Natural killer cell (primary cell): Measurements from ENCODE around the gene MYO9A. TPM values are rescaled to one million over a fixed set of nuclear protein-coding genes. Genes with fewer than 3 reads are reported as not detected.

ENCODE experiments used
- ATAC-seq, 3 donors: fragments of 150-1000 bp in 2 of 3; fragments of 200-7000 bp in 1 of 3; cut with Tn5 transposase; 1 replicate in 1 of 3; 2 replicates in 2 of 3; pipeline ENCODE4 v1.10.0; 2021; ENCODE audit warnings: mild to moderate bottlenecking in 2 of 3, moderate library complexity in 2 of 3
- DNase-seq, 2 donors: peaks; one replicate each; pipeline versions ENCODE4 v3.0.0 to v3.0.0-alpha.2; 2013 to 2021; ENCODE audit warnings: mixed read lengths in 1 of 2
- H3K27ac ChIP-seq: one replicate; pipeline ENCODE4 v1.5.1; 2013; ENCODE audit warnings: mild to moderate bottlenecking, low read length
- H3K27me3 ChIP-seq: one replicate; pipeline ENCODE4 v1.6.1; 2013; ENCODE audit warnings: low read length; ENCODE audit not compliant: control insufficient read depth, insufficient read depth
- H3K36me3 ChIP-seq: one replicate; pipeline ENCODE4 v1.6.1; 2013; ENCODE audit warnings: low read length; ENCODE audit not compliant: control insufficient read depth, insufficient read depth
- H3K4me1 ChIP-seq: one replicate; pipeline ENCODE4 v1.6.1; 2013; ENCODE audit warnings: low read length; ENCODE audit not compliant: control insufficient read depth, insufficient read depth
- H3K4me3 ChIP-seq: one replicate; pipeline ENCODE4 v1.5.1; 2013; ENCODE audit warnings: low read length
- H3K9me3 ChIP-seq: one replicate; pipeline ENCODE4 v1.6.1; 2013; ENCODE audit warnings: low read length; ENCODE audit not compliant: control insufficient read depth, insufficient read depth
- H3K27ac Mint-ChIP-seq, 2 donors: one replicate each; pipeline ENCODE4 v1.8.0; 2022; ENCODE audit warnings: mild to moderate bottlenecking in 2 of 2, mixed read lengths in 2 of 2, moderate library complexity in 1 of 2
- H3K27me3 Mint-ChIP-seq, 2 donors: one replicate each; pipeline ENCODE4 v1.8.0; 2022; ENCODE audit warnings: low read depth in 2 of 2, mixed read lengths in 2 of 2
- H3K36me3 Mint-ChIP-seq: one replicate; pipeline ENCODE4 v1.8.0; 2022; ENCODE audit warnings: mixed read lengths
- H3K4me1 Mint-ChIP-seq, 2 donors: one replicate each; pipeline ENCODE4 v1.8.0; 2022; ENCODE audit warnings: mixed read lengths in 2 of 2
- H3K4me3 Mint-ChIP-seq: one replicate; pipeline ENCODE4 v1.8.0; 2022; ENCODE audit warnings: mild to moderate bottlenecking, moderate library complexity, mixed read lengths
- H3K9me3 Mint-ChIP-seq, 2 donors: one replicate each; pipeline ENCODE4 v1.8.0; 2022; ENCODE audit warnings: mixed read lengths in 2 of 2
- WGBS: methylation state at CpG from one replicate; pipeline ENCODE4 v1.1.7; 2013; ENCODE audit warnings: missing lambda C conversion rate; ENCODE audit not compliant: insufficient coverage; 5-methylcytosine and 5-hydroxymethylcytosine counted together
- intact Hi-C: fragments of 100-400 bp; cut with micrococcal nuclease; formaldehyde crosslinking; loops from one replicate; pipeline ENCODE4 v1.14.2; 2022
- total RNA-seq, 4 donors: library from RNA; stranded (reverse); fragments of 120-200 nt in 1 of 4; gene quantifications; one replicate each; pipeline versions ENCODE4 v1.2.3 to v1.2.4, GENCODE V29; 2013 to 2022
- TF ChIP-seq, protein P1 (sequence below): fragments of 200-600 bp; IDR thresholded peaks from one replicate; pipeline ENCODE4 v1.8.0; 2022; ENCODE audit warnings: antibody characterized with exemption

The MYO9A gene
- total RNA-seq, 3 donors from 2014 or later (not counting 1 experiment from before 2014, with no cell fraction given), result 36.3 to 40.4 (median 37.3) TPM

DNA sequence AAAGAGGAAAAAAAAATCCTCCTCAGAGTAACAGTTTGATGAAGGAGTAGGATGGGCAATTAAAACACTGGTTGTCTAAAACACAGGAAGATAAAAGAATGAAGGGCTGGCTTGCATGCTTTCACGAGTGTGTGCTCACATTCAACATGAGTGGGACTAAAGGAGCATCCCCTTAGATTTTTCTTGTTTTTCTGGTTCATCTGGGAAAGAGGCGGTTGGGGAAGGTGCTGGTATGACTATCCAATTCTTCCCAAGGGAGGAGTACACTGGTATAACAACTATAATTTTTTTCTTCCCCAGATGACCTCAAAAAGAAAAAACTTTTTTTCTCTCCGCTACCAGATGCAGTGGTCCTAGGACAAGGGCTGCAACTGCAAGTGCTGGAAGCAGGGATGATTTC, 143.7 kb downstream of the MYO9A start:
- H3K4me1 Mint-ChIP-seq, result no peaks in the 10 kb centered on the region
- TF ChIP-seq, protein P1, sequence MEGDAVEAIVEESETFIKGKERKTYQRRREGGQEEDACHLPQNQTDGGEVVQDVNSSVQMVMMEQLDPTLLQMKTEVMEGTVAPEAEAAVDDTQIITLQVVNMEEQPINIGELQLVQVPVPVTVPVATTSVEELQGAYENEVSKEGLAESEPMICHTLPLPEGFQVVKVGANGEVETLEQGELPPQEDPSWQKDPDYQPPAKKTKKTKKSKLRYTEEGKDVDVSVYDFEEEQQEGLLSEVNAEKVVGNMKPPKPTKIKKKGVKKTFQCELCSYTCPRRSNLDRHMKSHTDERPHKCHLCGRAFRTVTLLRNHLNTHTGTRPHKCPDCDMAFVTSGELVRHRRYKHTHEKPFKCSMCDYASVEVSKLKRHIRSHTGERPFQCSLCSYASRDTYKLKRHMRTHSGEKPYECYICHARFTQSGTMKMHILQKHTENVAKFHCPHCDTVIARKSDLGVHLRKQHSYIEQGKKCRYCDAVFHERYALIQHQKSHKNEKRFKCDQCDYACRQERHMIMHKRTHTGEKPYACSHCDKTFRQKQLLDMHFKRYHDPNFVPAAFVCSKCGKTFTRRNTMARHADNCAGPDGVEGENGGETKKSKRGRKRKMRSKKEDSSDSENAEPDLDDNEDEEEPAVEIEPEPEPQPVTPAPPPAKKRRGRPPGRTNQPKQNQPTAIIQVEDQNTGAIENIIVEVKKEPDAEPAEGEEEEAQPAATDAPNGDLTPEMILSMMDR, result no peak
- no peak overlapping the region for H3K4me3 ChIP-seq
- H3K36me3 Mint-ChIP-seq, result no peaks in the 10 kb centered on the region
- no peaks in the 10 kb centered on the region for H3K9me3 ChIP-seq
- H3K27ac Mint-ChIP-seq, result no peak overlapping the region
- H3K27ac ChIP-seq, result no peak overlapping the region
- WGBS, result 92% methylated on average over 2 of the region's 3 CpGs
- no peaks in the 10 kb centered on the region for H3K27me3 Mint-ChIP-seq
- peaks cover 6% of the 10 kb centered on the region for H3K36me3 ChIP-seq
- intact Hi-C loops, result no loop called here
- H3K9me3 Mint-ChIP-seq, result no peaks in the 10 kb centered on the region
- no peak for ATAC-seq
- DNase-seq, result no peak
- no peaks in the 10 kb centered on the region for H3K4me1 ChIP-seq
- no peaks in the 10 kb centered on the region for H3K27me3 ChIP-seq
- no peak overlapping the region for H3K4me3 Mint-ChIP-seq

DNA sequence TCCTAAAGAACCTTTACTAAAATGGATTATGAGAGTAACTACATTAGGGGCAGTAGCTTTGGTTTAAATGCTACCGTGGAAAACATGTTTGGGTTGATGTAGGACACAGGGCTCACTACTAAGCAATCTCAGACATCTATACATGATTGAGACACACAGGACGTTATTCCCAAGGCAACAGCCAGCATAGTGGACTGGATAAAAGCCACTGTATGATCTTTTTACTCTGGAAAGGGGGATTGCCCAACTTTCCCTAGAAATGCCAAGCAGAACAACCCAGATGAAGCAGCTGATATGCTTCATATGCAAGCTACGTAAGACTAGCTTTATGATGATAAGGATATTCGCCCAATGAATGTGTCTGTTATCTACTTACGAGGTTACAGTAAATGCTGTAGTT, 144.6 kb downstream of the MYO9A start:
- Histone ChIP-seq H3K27me3 (no peaks in the 10 kb centered on the region), H3K9me3 (no peaks in the 10 kb centered on the region), H3K36me3 (peaks cover 6% of the 10 kb centered on the region), H3K4me1 (no peaks in the 10 kb centered on the region), H3K4me3 (no peak overlapping the region), H3K27ac (no peak overlapping the region)
- DNase-seq (no peak), ATAC-seq (no peak)
- Mint-ChIP-seq H3K4me1 (no peaks in the 10 kb centered on the region), H3K4me3 (no peak overlapping the region), H3K9me3 (no peaks in the 10 kb centered on the region), H3K27me3 (no peaks in the 10 kb centered on the region), H3K36me3 (no peaks in the 10 kb centered on the region), H3K27ac (no peak overlapping the region)
- WGBS, result 98% methylated on average over 4 of the region's 5 CpGs
- TF ChIP-seq, protein P1, result no peak
- intact Hi-C loops, result no loop called here

DNA sequence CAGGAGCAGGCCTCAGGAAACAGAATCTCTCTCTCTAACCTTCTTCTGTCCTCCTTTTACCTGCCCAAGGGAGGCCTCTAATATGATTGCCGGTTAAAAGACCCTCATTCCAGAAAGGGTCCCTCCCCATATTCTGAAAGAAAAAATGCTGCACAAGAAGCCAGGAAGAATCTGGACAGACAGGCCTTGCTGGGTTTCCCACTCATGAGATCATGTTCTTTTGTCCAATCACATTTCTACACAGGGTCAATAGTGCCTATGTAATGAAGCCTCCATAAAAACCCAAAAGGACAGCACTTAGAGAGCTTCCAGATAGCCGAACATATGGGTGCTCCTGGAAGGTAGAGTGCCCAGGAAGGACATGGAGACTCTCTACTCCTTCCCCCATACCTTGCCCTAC, 146.0 kb downstream of the MYO9A start:
- no peaks in the 10 kb centered on the region for H3K9me3 ChIP-seq
- no peaks in the 10 kb centered on the region for H3K27me3 ChIP-seq
- ATAC-seq, result no peak
- no peaks in the 10 kb centered on the region for H3K4me1 ChIP-seq
- Mint-ChIP-seq H3K4me3 (no peak overlapping the region), H3K27ac (no peak overlapping the region), H3K9me3 (no peaks in the 10 kb centered on the region), H3K27me3 (no peaks in the 10 kb centered on the region), H3K36me3 (no peaks in the 10 kb centered on the region), H3K4me1 (no peaks in the 10 kb centered on the region)
- H3K27ac ChIP-seq, result no peak overlapping the region
- no peak for DNase-seq
- intact Hi-C loops, result no loop called here
- 98% methylated on average over 2 of the region's 2 CpGs for WGBS
- H3K4me3 ChIP-seq, result no peak overlapping the region
- TF ChIP-seq, protein P1, result no peak
- peaks cover 11% of the 10 kb centered on the region for H3K36me3 ChIP-seq

DNA sequence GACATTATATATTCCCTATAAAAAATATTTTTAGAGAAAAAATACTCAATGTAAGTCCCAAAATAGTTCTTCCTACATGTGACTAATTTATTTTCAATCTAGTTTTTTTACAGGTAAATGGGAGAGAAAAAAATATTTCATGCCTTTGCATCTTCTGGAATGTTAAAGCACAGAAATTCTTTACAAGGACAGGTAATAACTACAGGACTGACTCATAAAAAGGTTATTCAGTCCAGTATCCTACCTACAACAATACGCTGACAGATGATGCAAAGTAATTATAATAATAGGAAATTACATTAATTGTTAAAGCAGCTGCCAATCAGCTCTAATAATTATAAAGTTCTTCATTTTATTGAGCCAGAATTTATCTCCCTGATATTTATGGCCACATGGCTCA, 147.5 kb downstream of the MYO9A start:
- no peak overlapping the region for H3K4me3 ChIP-seq
- intact Hi-C loops, result no loop called here
- ATAC-seq, result no peak
- no peak overlapping the region for H3K27ac ChIP-seq
- Mint-ChIP-seq H3K4me3 (no peak overlapping the region), H3K27me3 (no peaks in the 10 kb centered on the region), H3K27ac (no peak overlapping the region), H3K9me3 (no peaks in the 10 kb centered on the region), H3K36me3 (no peaks in the 10 kb centered on the region), H3K4me1 (no peaks in the 10 kb centered on the region)
- H3K36me3 ChIP-seq, result peaks cover 5% of the 10 kb centered on the region
- DNase-seq, result no peak
- TF ChIP-seq, protein P1, result no peak
- WGBS, result no CpG with 5 or more reads among the region's 1 CpG
- H3K9me3 ChIP-seq, result no peaks in the 10 kb centered on the region
- no peaks in the 10 kb centered on the region for H3K4me1 ChIP-seq
- H3K27me3 ChIP-seq, result no peaks in the 10 kb centered on the region
